H1 (cell line): ENCODE measurements around the gene USP13. TPM values are rescaled to one million over a fixed set of nuclear protein-coding genes. Genes with fewer than 3 reads are reported as not detected.

Experiments used
- CHD1 ChIP-seq: IDR thresholded peaks from 2 replicates; pipeline ENCODE4 v1.6.1; 2012; ENCODE audit warnings: low read depth, low read length, improper control_type of control experiment
- JUN ChIP-seq: IDR thresholded peaks from 2 replicates; pipeline ENCODE4 v1.6.1; 2011; ENCODE audit warnings: low read depth, mild to moderate bottlenecking, improper control_type of control experiment, low read length
- MAFK ChIP-seq: IDR thresholded peaks from 2 replicates; pipeline ENCODE4 v1.6.1; 2012; ENCODE audit warnings: low read depth, mild to moderate bottlenecking, improper control_type of control experiment, low read length
- PHF8 ChIP-seq: fragments of 200-600 bp; sonication (generic); conservative IDR thresholded peaks from 2 replicates; pipeline ENCODE4 v1.7.1; 2012; ENCODE audit warnings: low read depth, mild to moderate bottlenecking, inconsistent platforms, low read length, moderate library complexity
- polyA plus RNA-seq, 7 experiments: library from polyadenylated mRNA; depleted of rRNA in 3 of 7; stranded (reverse) in 5 of 7; unstranded in 2 of 7; fragments of >200 nt in 5 of 7; fragments of 200-250 nt in 2 of 7; gene quantifications; 1 replicate in 5 of 7; 2 replicates in 1 of 7; 4 replicates in 1 of 7; pipeline versions ENCODE4 v1.2.1 to v1.2.3, GENCODE V29; 2011 to 2013; ENCODE audit warnings: missing spikeins in 2 of 7, mixed read lengths in 2 of 7
- total RNA-seq: library from RNA; stranded (reverse); fragmentation: NEBNext Ultra II Directional; extraction: Animal tissue kit (Norgen Biotek cat#: 25700); gene quantifications from 2 replicates; pipeline ENCODE4 v1.2.1, GENCODE V29; 2021
- TF ChIP-seq, protein P1 (sequence below): fragments of 300-600 bp; sonication (generic); IDR thresholded peaks from 2 replicates; pipeline ENCODE4 v1.7.1; 2012; ENCODE audit warnings: low read length, moderate library complexity, mild to moderate bottlenecking, inconsistent platforms; ENCODE audit not compliant: insufficient replicate concordance
- TF ChIP-seq, protein P2 (sequence below): IDR thresholded peaks from 2 replicates; pipeline ENCODE4 v1.6.1; 2012; ENCODE audit warnings: inconsistent platforms
- TF ChIP-seq, protein P3 (sequence below): IDR thresholded peaks from 2 replicates; pipeline ENCODE4 v1.6.1; 2011; ENCODE audit warnings: low read length, improper control_type of control experiment

Gene USP13
- total and polyA plus RNA-seq, 2 of the 8 experiments (the other 6 are each of a cell fraction or from before 2014, with no cell fraction given): 7.9 to 25.9 TPM

DNA sequence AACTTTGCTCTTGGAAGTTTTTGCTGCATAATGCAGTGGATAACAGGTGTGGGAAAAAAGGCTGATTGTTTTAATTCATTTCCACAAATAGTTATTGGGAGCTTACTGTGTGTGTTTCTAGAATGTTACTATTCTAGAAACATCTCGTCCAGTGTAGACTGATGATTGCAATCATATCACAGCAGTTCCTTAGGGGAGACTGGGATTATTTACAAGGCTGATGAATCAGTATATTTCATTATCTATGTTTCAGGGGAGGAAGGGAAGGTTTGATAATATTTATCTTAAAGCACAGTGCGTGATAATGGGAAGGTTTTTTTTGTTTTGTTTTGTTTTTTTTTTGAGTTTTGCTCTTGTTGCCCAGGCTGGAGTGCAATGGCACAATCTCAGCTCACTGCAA is 2.4 kb downstream of the USP13 start (continued):
- TF ChIP-seq, protein P1, sequence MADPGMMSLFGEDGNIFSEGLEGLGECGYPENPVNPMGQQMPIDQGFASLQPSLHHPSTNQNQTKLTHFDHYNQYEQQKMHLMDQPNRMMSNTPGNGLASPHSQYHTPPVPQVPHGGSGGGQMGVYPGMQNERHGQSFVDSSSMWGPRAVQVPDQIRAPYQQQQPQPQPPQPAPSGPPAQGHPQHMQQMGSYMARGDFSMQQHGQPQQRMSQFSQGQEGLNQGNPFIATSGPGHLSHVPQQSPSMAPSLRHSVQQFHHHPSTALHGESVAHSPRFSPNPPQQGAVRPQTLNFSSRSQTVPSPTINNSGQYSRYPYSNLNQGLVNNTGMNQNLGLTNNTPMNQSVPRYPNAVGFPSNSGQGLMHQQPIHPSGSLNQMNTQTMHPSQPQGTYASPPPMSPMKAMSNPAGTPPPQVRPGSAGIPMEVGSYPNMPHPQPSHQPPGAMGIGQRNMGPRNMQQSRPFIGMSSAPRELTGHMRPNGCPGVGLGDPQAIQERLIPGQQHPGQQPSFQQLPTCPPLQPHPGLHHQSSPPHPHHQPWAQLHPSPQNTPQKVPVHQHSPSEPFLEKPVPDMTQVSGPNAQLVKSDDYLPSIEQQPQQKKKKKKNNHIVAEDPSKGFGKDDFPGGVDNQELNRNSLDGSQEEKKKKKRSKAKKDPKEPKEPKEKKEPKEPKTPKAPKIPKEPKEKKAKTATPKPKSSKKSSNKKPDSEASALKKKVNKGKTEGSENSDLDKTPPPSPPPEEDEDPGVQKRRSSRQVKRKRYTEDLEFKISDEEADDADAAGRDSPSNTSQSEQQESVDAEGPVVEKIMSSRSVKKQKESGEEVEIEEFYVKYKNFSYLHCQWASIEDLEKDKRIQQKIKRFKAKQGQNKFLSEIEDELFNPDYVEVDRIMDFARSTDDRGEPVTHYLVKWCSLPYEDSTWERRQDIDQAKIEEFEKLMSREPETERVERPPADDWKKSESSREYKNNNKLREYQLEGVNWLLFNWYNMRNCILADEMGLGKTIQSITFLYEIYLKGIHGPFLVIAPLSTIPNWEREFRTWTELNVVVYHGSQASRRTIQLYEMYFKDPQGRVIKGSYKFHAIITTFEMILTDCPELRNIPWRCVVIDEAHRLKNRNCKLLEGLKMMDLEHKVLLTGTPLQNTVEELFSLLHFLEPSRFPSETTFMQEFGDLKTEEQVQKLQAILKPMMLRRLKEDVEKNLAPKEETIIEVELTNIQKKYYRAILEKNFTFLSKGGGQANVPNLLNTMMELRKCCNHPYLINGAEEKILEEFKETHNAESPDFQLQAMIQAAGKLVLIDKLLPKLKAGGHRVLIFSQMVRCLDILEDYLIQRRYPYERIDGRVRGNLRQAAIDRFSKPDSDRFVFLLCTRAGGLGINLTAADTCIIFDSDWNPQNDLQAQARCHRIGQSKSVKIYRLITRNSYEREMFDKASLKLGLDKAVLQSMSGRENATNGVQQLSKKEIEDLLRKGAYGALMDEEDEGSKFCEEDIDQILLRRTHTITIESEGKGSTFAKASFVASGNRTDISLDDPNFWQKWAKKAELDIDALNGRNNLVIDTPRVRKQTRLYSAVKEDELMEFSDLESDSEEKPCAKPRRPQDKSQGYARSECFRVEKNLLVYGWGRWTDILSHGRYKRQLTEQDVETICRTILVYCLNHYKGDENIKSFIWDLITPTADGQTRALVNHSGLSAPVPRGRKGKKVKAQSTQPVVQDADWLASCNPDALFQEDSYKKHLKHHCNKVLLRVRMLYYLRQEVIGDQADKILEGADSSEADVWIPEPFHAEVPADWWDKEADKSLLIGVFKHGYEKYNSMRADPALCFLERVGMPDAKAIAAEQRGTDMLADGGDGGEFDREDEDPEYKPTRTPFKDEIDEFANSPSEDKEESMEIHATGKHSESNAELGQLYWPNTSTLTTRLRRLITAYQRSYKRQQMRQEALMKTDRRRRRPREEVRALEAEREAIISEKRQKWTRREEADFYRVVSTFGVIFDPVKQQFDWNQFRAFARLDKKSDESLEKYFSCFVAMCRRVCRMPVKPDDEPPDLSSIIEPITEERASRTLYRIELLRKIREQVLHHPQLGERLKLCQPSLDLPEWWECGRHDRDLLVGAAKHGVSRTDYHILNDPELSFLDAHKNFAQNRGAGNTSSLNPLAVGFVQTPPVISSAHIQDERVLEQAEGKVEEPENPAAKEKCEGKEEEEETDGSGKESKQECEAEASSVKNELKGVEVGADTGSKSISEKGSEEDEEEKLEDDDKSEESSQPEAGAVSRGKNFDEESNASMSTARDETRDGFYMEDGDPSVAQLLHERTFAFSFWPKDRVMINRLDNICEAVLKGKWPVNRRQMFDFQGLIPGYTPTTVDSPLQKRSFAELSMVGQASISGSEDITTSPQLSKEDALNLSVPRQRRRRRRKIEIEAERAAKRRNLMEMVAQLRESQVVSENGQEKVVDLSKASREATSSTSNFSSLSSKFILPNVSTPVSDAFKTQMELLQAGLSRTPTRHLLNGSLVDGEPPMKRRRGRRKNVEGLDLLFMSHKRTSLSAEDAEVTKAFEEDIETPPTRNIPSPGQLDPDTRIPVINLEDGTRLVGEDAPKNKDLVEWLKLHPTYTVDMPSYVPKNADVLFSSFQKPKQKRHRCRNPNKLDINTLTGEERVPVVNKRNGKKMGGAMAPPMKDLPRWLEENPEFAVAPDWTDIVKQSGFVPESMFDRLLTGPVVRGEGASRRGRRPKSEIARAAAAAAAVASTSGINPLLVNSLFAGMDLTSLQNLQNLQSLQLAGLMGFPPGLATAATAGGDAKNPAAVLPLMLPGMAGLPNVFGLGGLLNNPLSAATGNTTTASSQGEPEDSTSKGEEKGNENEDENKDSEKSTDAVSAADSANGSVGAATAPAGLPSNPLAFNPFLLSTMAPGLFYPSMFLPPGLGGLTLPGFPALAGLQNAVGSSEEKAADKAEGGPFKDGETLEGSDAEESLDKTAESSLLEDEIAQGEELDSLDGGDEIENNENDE: no peak
- TF ChIP-seq JUN (no peak), CHD1 (no peak), MAFK (no peak), PHF8 (no peak)
- TF ChIP-seq, protein P2, sequence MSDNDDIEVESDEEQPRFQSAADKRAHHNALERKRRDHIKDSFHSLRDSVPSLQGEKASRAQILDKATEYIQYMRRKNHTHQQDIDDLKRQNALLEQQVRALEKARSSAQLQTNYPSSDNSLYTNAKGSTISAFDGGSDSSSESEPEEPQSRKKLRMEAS: no peak
- TF ChIP-seq, protein P3, sequence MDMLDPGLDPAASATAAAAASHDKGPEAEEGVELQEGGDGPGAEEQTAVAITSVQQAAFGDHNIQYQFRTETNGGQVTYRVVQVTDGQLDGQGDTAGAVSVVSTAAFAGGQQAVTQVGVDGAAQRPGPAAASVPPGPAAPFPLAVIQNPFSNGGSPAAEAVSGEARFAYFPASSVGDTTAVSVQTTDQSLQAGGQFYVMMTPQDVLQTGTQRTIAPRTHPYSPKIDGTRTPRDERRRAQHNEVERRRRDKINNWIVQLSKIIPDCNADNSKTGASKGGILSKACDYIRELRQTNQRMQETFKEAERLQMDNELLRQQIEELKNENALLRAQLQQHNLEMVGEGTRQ: no peak
